CD14-positive monocyte (primary cell): ENCODE results near the gene FOXP4. TPM values are rescaled to one million over a fixed set of nuclear protein-coding genes. Genes with fewer than 3 reads are reported as not detected.

Experiments
- DNase-seq, 3 donors: peaks; one replicate each; pipeline ENCODE4 v3.0.0-alpha.2; 2011 to 2022
- H2AFZ ChIP-seq: 2 replicates; pipeline ENCODE4 v1.6.0; 2012; ENCODE audit warnings: mild to moderate bottlenecking, low read depth, low read length, inconsistent platforms; ENCODE audit not compliant: insufficient read depth, poor library complexity, severe bottlenecking
- H3K27ac ChIP-seq, 2 donors: 1 replicate in 1 of 2; 2 replicates in 1 of 2; pipeline ENCODE4 v1.5.1; 2012 to 2013; ENCODE audit warnings: low read length in 2 of 2, control low read depth in 1 of 2, inconsistent platforms in 1 of 2, low read depth in 1 of 2, mild to moderate bottlenecking in 1 of 2
- H3K27me3 ChIP-seq, 2 donors: one replicate each; pipeline versions ENCODE4 v1.6.0 to v1.6.1; 2011 to 2013; ENCODE audit warnings: low read length in 2 of 2; ENCODE audit not compliant: control insufficient read depth in 2 of 2, insufficient read depth in 2 of 2
- H3K36me3 ChIP-seq, 2 donors: replicated peaks in 1 of 2; 1 replicate in 1 of 2; 2 replicates in 1 of 2; pipeline versions ENCODE4 v1.5.1 to v1.6.1; 2012 to 2013; ENCODE audit warnings: low read length in 2 of 2, control low read depth in 1 of 2, inconsistent platforms in 1 of 2, mild to moderate bottlenecking in 1 of 2; ENCODE audit not compliant: insufficient read depth in 2 of 2, control insufficient read depth in 1 of 2
- H3K4me1 ChIP-seq, 2 donors: 1 replicate in 1 of 2; 2 replicates in 1 of 2; pipeline versions ENCODE4 v1.5.1 to v1.6.1; 2012 to 2013; ENCODE audit warnings: low read length in 2 of 2, control low read depth in 1 of 2, inconsistent platforms in 1 of 2, mild to moderate bottlenecking in 1 of 2, moderate library complexity in 1 of 2; ENCODE audit not compliant: insufficient read depth in 2 of 2, control insufficient read depth in 1 of 2
- H3K4me2 ChIP-seq: replicated peaks from 2 replicates; pipeline ENCODE3; 2012; ENCODE audit warnings: low read length, moderate library complexity, mild to moderate bottlenecking; ENCODE audit not compliant: poor library complexity, severe bottlenecking; ENCODE audit errors: extremely low read depth
- H3K4me3 ChIP-seq, 3 experiments: fragments of 200-600 bp in 1 of 3; sonication (generic) in 1 of 3; replicated peaks in 1 of 3; 1 replicate in 2 of 3; 2 replicates in 1 of 3; pipeline ENCODE4 v1.5.1; 2011 to 2013; ENCODE audit warnings: low read length in 3 of 3, mild to moderate bottlenecking in 3 of 3, control low read depth in 2 of 3, low read depth in 2 of 3, inconsistent platforms in 1 of 3, moderate library complexity in 1 of 3
- H3K79me2 ChIP-seq: 2 replicates; pipeline ENCODE4 v1.6.0; 2012; ENCODE audit warnings: mild to moderate bottlenecking, control low read depth, inconsistent platforms, low read length, moderate library complexity; ENCODE audit not compliant: insufficient read depth
- H3K9ac ChIP-seq: 2 replicates; pipeline ENCODE4 v1.6.0; 2017; ENCODE audit warnings: low read length, mild to moderate bottlenecking; ENCODE audit not compliant: insufficient read depth, poor library complexity, severe bottlenecking
- H3K9me3 ChIP-seq, 2 donors: replicated peaks in 1 of 2; 1 replicate in 1 of 2; 2 replicates in 1 of 2; pipeline versions ENCODE4 v1.5.1 to v1.6.1; 2012 to 2013; ENCODE audit warnings: low read length in 2 of 2, control low read depth in 1 of 2; ENCODE audit not compliant: control insufficient read depth in 1 of 2, insufficient read depth in 1 of 2
- H4K20me1 ChIP-seq: 2 replicates; pipeline ENCODE4 v1.6.0; 2012; ENCODE audit warnings: mild to moderate bottlenecking, low read length, control low read depth, moderate library complexity; ENCODE audit not compliant: insufficient read depth
- H3K27ac Mint-ChIP-seq, 7 donors: one replicate each; pipeline ENCODE4 v1.8.0; 2020; ENCODE audit warnings: mild to moderate bottlenecking in 7 of 7, mixed read lengths in 7 of 7, moderate library complexity in 6 of 7, inconsistent platforms in 2 of 7
- H3K27me3 Mint-ChIP-seq, 3 donors: one replicate each; pipeline ENCODE4 v1.8.0; 2021 to 2022; ENCODE audit warnings: low read depth in 3 of 3, mild to moderate bottlenecking in 3 of 3, mixed read lengths in 3 of 3, moderate library complexity in 3 of 3, inconsistent platforms in 1 of 3
- H3K36me3 Mint-ChIP-seq, 2 donors: one replicate each; pipeline ENCODE4 v1.8.0; 2020; ENCODE audit warnings: mixed read lengths in 2 of 2, inconsistent platforms in 1 of 2, mild to moderate bottlenecking in 1 of 2
- H3K4me1 Mint-ChIP-seq: one replicate; pipeline ENCODE4 v1.8.0; 2020; ENCODE audit warnings: mild to moderate bottlenecking, mixed read lengths
- H3K4me3 Mint-ChIP-seq, 2 donors: one replicate each; pipeline ENCODE4 v1.8.0; 2020; ENCODE audit warnings: mild to moderate bottlenecking in 2 of 2, mixed read lengths in 2 of 2, moderate library complexity in 1 of 2
- H3K9me3 Mint-ChIP-seq, 7 donors: one replicate each; pipeline ENCODE4 v1.8.0; 2020 to 2022; ENCODE audit warnings: mixed read lengths in 7 of 7, mild to moderate bottlenecking in 6 of 7, moderate library complexity in 6 of 7, inconsistent platforms in 2 of 7
- WGBS: methylation state at CpG from one replicate; pipeline ENCODE4 v1.1.5; 2013; ENCODE audit warnings: missing lambda C conversion rate; ENCODE audit not compliant: insufficient coverage; 5-methylcytosine and 5-hydroxymethylcytosine counted together
- intact Hi-C, 2 donors: fragments of 100-400 bp; cut with micrococcal nuclease; formaldehyde crosslinking; loops; one replicate each; pipeline versions ENCODE4 v1.15.0 to v1.15.1; 2023
- polyA plus RNA-seq, 3 donors: library from polyadenylated mRNA; depleted of rRNA in 1 of 3; unstranded in 2 of 3; stranded (reverse) in 1 of 3; fragments of 300-500 nt in 2 of 3; fragments of >200 nt in 1 of 3; fragmentation: Illumina TruSeq in 2 of 3; gene quantifications; 1 replicate in 2 of 3; 2 replicates in 1 of 3; pipeline ENCODE4 v1.2.3, GENCODE V29; 2012 to 2021
- TF ChIP-seq, protein P1 (sequence below): fragments of 200-600 bp; IDR thresholded peaks from one replicate; pipeline ENCODE4 v1.8.0; 2022; ENCODE audit warnings: antibody characterized with exemption, mild to moderate bottlenecking

Gene FOXP4
- polyA plus RNA-seq, 3 donors, result 0.62 to 7.6 (median 0.65) TPM

DNA sequence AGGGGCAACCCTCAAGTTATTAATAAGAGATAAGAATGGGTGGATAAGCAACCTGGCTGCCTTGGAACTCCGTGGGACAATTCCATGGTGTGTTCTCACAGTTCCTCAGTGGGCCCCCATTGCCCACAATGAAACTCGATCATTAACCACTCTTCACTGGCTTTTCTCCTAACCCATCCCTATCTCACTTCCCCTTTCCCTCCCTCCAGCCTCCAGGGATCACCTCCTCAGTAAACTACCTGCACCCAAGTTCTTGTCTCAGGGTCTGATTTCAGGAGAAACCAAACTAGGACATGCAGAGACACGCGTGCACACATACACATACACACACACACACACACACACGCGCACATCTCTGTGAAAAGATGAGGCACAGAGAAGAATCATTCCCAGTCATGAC lies 37.7 kb upstream of the FOXP4 start:
- Mint-ChIP-seq H3K4me1 (peaks cover 13% of the 10 kb centered on the region), H3K27ac (no peak overlapping the region), H3K36me3 (peaks cover 0 to 3% of the 10 kb centered on the region in 2 donors), H3K4me3 (no peak overlapping the region), H3K27me3 (peaks cover 43 to 66% (median 46%) of the 10 kb centered on the region in 3 donors), H3K9me3 (peaks cover 0 to 5% (median 2%) of the 10 kb centered on the region in 7 donors)
- Histone ChIP-seq H3K4me1 (peaks cover 0 to 4% of the 10 kb centered on the region in 2 donors), H3K27me3 (peaks cover 33 to 43% of the 10 kb centered on the region in 2 donors), H2AFZ (no peak overlapping the region), H3K4me2 (no peak overlapping the region), H3K9me3 (peaks cover 0 to 15% of the 10 kb centered on the region in 2 donors), H4K20me1 (no peaks in the 10 kb centered on the region), H3K36me3 (no peaks in the 10 kb centered on the region), H3K79me2 (no peaks in the 10 kb centered on the region), H3K27ac (no peak overlapping the region), H3K9ac (no peak overlapping the region), H3K4me3 (no peak overlapping the region)
- 58% methylated on average over 2 of the region's 6 CpGs for WGBS
- TF ChIP-seq, protein P1, sequence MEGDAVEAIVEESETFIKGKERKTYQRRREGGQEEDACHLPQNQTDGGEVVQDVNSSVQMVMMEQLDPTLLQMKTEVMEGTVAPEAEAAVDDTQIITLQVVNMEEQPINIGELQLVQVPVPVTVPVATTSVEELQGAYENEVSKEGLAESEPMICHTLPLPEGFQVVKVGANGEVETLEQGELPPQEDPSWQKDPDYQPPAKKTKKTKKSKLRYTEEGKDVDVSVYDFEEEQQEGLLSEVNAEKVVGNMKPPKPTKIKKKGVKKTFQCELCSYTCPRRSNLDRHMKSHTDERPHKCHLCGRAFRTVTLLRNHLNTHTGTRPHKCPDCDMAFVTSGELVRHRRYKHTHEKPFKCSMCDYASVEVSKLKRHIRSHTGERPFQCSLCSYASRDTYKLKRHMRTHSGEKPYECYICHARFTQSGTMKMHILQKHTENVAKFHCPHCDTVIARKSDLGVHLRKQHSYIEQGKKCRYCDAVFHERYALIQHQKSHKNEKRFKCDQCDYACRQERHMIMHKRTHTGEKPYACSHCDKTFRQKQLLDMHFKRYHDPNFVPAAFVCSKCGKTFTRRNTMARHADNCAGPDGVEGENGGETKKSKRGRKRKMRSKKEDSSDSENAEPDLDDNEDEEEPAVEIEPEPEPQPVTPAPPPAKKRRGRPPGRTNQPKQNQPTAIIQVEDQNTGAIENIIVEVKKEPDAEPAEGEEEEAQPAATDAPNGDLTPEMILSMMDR, result no peak
- intact Hi-C loops, result no loop called here
- DNase-seq, result no peak

DNA sequence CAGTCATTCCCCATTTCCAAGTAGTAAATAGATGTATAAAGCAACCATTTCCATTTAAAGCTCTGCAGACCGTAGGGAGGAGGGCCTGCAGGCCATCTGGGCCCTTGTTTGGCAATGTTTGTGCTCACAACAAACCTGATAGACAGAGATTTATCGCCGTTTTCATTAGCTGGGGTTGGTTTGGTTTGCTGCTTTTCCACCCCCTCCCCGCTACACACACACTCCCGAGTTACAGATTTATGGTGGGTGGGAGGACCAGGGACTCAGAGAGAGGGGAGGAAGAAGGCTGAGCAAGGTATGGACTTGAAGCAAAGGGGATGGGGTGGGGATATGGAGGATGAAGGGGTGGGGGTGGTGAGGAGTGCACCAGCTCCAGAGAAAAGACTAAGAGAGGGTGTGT lies 36.6 kb upstream of the FOXP4 start:
- peaks cover 0 to 11% of the 10 kb centered on the region in 2 donors for H3K9me3 ChIP-seq
- H3K4me2 ChIP-seq, result no peak overlapping the region
- TF ChIP-seq, protein P1, result no peak
- Mint-ChIP-seq H3K36me3 (peaks cover 0 to 2% of the 10 kb centered on the region in 2 donors), H3K27ac (no peak overlapping the region), H3K9me3 (peaks cover 0 to 2% (median under 1%) of the 10 kb centered on the region in 7 donors), H3K27me3 (peaks cover 36 to 56% (median 45%) of the 10 kb centered on the region in 3 donors), H3K4me1 (peaks cover 9% of the 10 kb centered on the region), H3K4me3 (peak overlapping the region in 1 of 2 donors; percentile 12)
- H3K9ac ChIP-seq, result no peak overlapping the region
- H4K20me1 ChIP-seq, result no peaks in the 10 kb centered on the region
- WGBS, result 100% methylated on average over 1 of the region's 5 CpGs
- H3K27me3 ChIP-seq, result peaks cover 22 to 32% of the 10 kb centered on the region in 2 donors
- no peaks in the 10 kb centered on the region for H3K36me3 ChIP-seq
- H3K79me2 ChIP-seq, result no peaks in the 10 kb centered on the region
- DNase-seq, result no peak
- H3K27ac ChIP-seq, result no peak overlapping the region
- no peak overlapping the region for H3K4me3 ChIP-seq
- peaks cover 0 to 4% of the 10 kb centered on the region in 2 donors for H3K4me1 ChIP-seq
- no peak overlapping the region for H2AFZ ChIP-seq
- intact Hi-C loops, result no loop called here
